Activated CD4-positive, CD25-positive, alpha-beta regulatory T cell treated with anti-CD3 and anti-CD28 coated beads, Interleukin-2, amount 50 U/mL, for 16 hours (primary cell): ENCODE measurements around the gene SMG6.
"Not testable (repeated sequence)": the region's sequence is repeated elsewhere in the genome, so short reads cannot be mapped to it uniquely, and the experiment has no call there.

Experiments
- DNase-seq: peaks from one replicate; pipeline ENCODE4 v3.0.0-alpha.2; 2020; ENCODE audit warnings: low read depth, low spot score

SMG6 gene

GRCh38 chr17:2304931-2305330 is 1.3 kb upstream of the SMG6 start:
- DNase-seq = no peak

GRCh38 chr17:2302778-2303203 is 794 bp downstream of the SMG6 start:
- DNase-seq = no peak

- DNase-seq = no peak
These were observed 3.8 kb downstream of the SMG6 start for GRCh38 chr17:2299756-2300155.

- no peak for DNase-seq
These were observed 4.4 kb downstream of the SMG6 start for GRCh38 chr17:2299136-2299535.

- no peak for DNase-seq
These were observed 6.6 kb downstream of the SMG6 start for GRCh38 chr17:2297023-2297422.

- DNase-seq = no peak
These were observed 8.0 kb downstream of the SMG6 start for GRCh38 chr17:2295575-2295974.

- no peak for DNase-seq
These were observed 11.5 kb downstream of the SMG6 start for GRCh38 chr17:2292100-2292499.

GRCh38 chr17:2289878-2290478 is 13.6 kb downstream of the SMG6 start:
- no peak for DNase-seq

- no peak for DNase-seq
These were observed 20.3 kb downstream of the SMG6 start for GRCh38 chr17:2283302-2283701.

- DNase-seq = no peak
These were observed 21.2 kb downstream of the SMG6 start for GRCh38 chr17:2282297-2282873.

- DNase-seq = no peak
These were observed 23.9 kb downstream of the SMG6 start for GRCh38 chr17:2279707-2280106.

GRCh38 chr17:2277429-2278170 is 26.0 kb downstream of the SMG6 start:
- no peak for DNase-seq

GRCh38 chr17:2275722-2276121 is 27.9 kb downstream of the SMG6 start:
- no peak for DNase-seq

GRCh38 chr17:2274414-2274813 is 29.2 kb downstream of the SMG6 start:
- DNase-seq = no peak

GRCh38 chr17:2271985-2272702 is 31.4 kb downstream of the SMG6 start:
- no peak for DNase-seq

GRCh38 chr17:2267354-2267753 is 36.2 kb downstream of the SMG6 start:
- DNase-seq = no peak

- no peak for DNase-seq
These were observed 36.7 kb downstream of the SMG6 start for GRCh38 chr17:2266865-2267228.

- peak; percentile 74 for DNase-seq
These were observed 37.3 kb downstream of the SMG6 start for GRCh38 chr17:2266045-2266864.

GRCh38 chr17:2265166-2265565 is 38.4 kb downstream of the SMG6 start:
- DNase-seq = not testable (repeated sequence)

GRCh38 chr17:2264067-2264860 is 39.3 kb downstream of the SMG6 start:
- no peak for DNase-seq
